K562 (cell line): ENCODE results near the gene HS2ST1. TPM values are rescaled to one million over a fixed set of nuclear protein-coding genes. Genes with fewer than 3 reads are reported as not detected.

Experiments
- ATAC-seq: fragments of 200-7000 bp; cut with Tn5 transposase; 3 replicates; pipeline ENCODE4 v1.9.1; 2020; ENCODE audit warnings: moderate library complexity
- BruUV-seq: library from RNA; stranded (reverse); fragments of 400-500 nt; replicated peaks from 2 replicates; lab custom pipeline; 2021; lab: Mats Ljungman, UMichigan
- CTCF ChIA-PET: fragments of 300-600 bp; formaldehyde crosslinking; extraction: SDS; loops from one replicate; lab custom pipeline; 2021; ENCODE audit warnings: low intra/inter-chr PET ratio; lab: Yijun Ruan, JAX
- POLR2A ChIA-PET: fragments of 300-600, 350-650 bp; sonication (Branson Sonifier 250); formaldehyde crosslinking; extraction: SDS; loops from one replicate; lab custom pipeline; 2021; ENCODE audit warnings: antibody characterized with exemption, inconsistent platforms; lab: Yijun Ruan, JAX
- DNase-seq, 4 experiments: peaks; one replicate each; pipeline versions ENCODE4 v3.0.0 to v3.0.0-alpha.2; 2011 to 2018; ENCODE audit warnings: low spot score in 3 of 4, mixed read lengths in 3 of 4; ENCODE audit errors: extremely low read depth in 1 of 4
- FAIRE-seq: peaks from 2 replicates; lab custom pipeline; 2011; peaks lifted over from hg19 to GRCh38; lab: Jason Lieb, UNC
- H2AFZ ChIP-seq: 2 replicates; pipeline ENCODE4 v1.6.0; 2011; ENCODE audit warnings: low read depth, low read length, control low read depth, inconsistent platforms
- H3K27ac ChIP-seq: fragments of 200-600 bp; 3 replicates; pipeline ENCODE4 v1.8.0; 2011; ENCODE audit warnings: low read depth, mild to moderate bottlenecking, control low read depth, inconsistent platforms, low read length, moderate library complexity, mixed read lengths; ENCODE audit errors: extremely low read depth
- H3K27me3 ChIP-seq, 2 experiments: fragments of 300-600 bp in 1 of 2; 2 replicates in 1 of 2; 3 replicates in 1 of 2; pipeline versions ENCODE4 v1.6.0 to v1.8.0; 2011; ENCODE audit warnings: inconsistent platforms in 2 of 2, low read length in 2 of 2, mild to moderate bottlenecking in 1 of 2, mixed read lengths in 1 of 2, moderate library complexity in 1 of 2; ENCODE audit not compliant: control insufficient read depth in 2 of 2, insufficient read depth in 2 of 2
- H3K36me3 ChIP-seq: fragments of 300-600 bp; 3 replicates; pipeline ENCODE4 v1.8.0; 2011; ENCODE audit warnings: mild to moderate bottlenecking, low read length, inconsistent platforms; ENCODE audit not compliant: control insufficient read depth, insufficient read depth
- H3K4me1 ChIP-seq, 2 experiments: fragments of 200-600 bp in 1 of 2; replicated peaks in 1 of 2; 2 replicates in 1 of 2; 3 replicates in 1 of 2; pipeline versions ENCODE4 v1.5.1 to v1.8.0; 2011; ENCODE audit warnings: inconsistent platforms in 2 of 2, low read length in 2 of 2, mild to moderate bottlenecking in 1 of 2, mixed read lengths in 1 of 2, moderate library complexity in 1 of 2; ENCODE audit not compliant: control insufficient read depth in 2 of 2, insufficient read depth in 2 of 2
- H3K4me2 ChIP-seq: 2 replicates; pipeline ENCODE4 v1.6.1; 2011; ENCODE audit warnings: low read length, control low read depth, inconsistent platforms, mixed read lengths; ENCODE audit not compliant: insufficient read depth
- H3K4me3 ChIP-seq: fragments of 200-600 bp; sonication (generic), shearing (Covaris generic); 2 replicates; pipeline ENCODE4 v1.5.1; 2016; ENCODE audit warnings: control low read depth, inconsistent platforms
- H3K79me2 ChIP-seq: fragments of 200-600 bp; 3 replicates; pipeline ENCODE4 v1.8.0; 2011; ENCODE audit warnings: low read length, inconsistent platforms; ENCODE audit not compliant: control insufficient read depth, insufficient read depth
- H3K9ac ChIP-seq, 2 experiments: 2 replicates each; pipeline versions ENCODE4 v1.6.0 to v1.6.1; 2011; ENCODE audit warnings: low read depth in 2 of 2, low read length in 2 of 2, control low read depth in 1 of 2, inconsistent platforms in 1 of 2, mild to moderate bottlenecking in 1 of 2, mixed read lengths in 1 of 2; ENCODE audit not compliant: insufficient read depth in 1 of 2
- H3K9me1 ChIP-seq: one replicate; pipeline ENCODE4 v1.6.0; 2011; ENCODE audit warnings: inconsistent platforms, mild to moderate bottlenecking, low read length, moderate library complexity; ENCODE audit not compliant: control insufficient read depth, insufficient read depth
- H3K9me3 ChIP-seq: replicated peaks from 2 replicates; pipeline ENCODE4 v1.5.1; 2011; ENCODE audit warnings: low read depth, low read length, inconsistent platforms; ENCODE audit not compliant: control insufficient read depth, insufficient read depth
- H4K20me1 ChIP-seq: replicated peaks from 2 replicates; pipeline ENCODE4 v1.6.1; 2011; ENCODE audit warnings: low read length, inconsistent platforms, mixed read lengths; ENCODE audit not compliant: control insufficient read depth, insufficient read depth
- BHLHE40 ChIP-seq: IDR thresholded peaks from 2 replicates; pipeline ENCODE4 v1.6.1; 2011; ENCODE audit warnings: low read length, improper control_type of control experiment
- BRCA1 ChIP-seq, 2 experiments: fragments of 450-650 bp in 1 of 2; sonication (generic) in 1 of 2; formaldehyde crosslinking in 1 of 2; IDR thresholded peaks; 2 replicates each; pipeline versions ENCODE4 v1.5.0 to v1.6.1; 2017 to 2020; ENCODE audit warnings: mild to moderate bottlenecking in 1 of 2, missing genetic modification reagents in 1 of 2
- ELF2 ChIP-seq: fragments of 250-450 bp; sonication (Bioruptor Pico); IDR thresholded peaks from 2 replicates; pipeline ENCODE4 v1.5.0; 2021; ENCODE audit warnings: mild to moderate bottlenecking
- SREBF1 ChIP-seq: fragments of 150-350 bp; IDR thresholded peaks from 2 replicates; pipeline ENCODE4 v1.6.1; 2014; ENCODE audit warnings: antibody characterized with exemption, low read depth, low read length, borderline replicate concordance
- TEAD1 ChIP-seq, 2 experiments: fragments of 450-650 bp in 1 of 2; sonication (generic) in 1 of 2; formaldehyde crosslinking; IDR thresholded peaks; 2 replicates each; pipeline versions ENCODE4 v1.4.0 to v1.8.0; 2020 to 2022; ENCODE audit warnings: mild to moderate bottlenecking in 2 of 2, missing genetic modification reagents in 1 of 2
- TFE3 ChIP-seq: fragments of 450-650 bp; formaldehyde crosslinking; IDR thresholded peaks from 2 replicates; pipeline ENCODE4 v1.4.0; 2020; ENCODE audit warnings: mild to moderate bottlenecking, mixed read lengths
- TRIM28 ChIP-seq: fragments of 450-650 bp; IDR thresholded peaks from 2 replicates; pipeline ENCODE4 v1.6.1; 2017
- USF1 ChIP-seq: sonication (generic); formaldehyde crosslinking; IDR thresholded peaks from 2 replicates; pipeline ENCODE4 v1.9.0; 2022; ENCODE audit warnings: mild to moderate bottlenecking, missing genetic modification reagents
- USF2 ChIP-seq: sonication (generic); formaldehyde crosslinking; IDR thresholded peaks from 2 replicates; pipeline ENCODE4 v1.5.0; 2020; ENCODE audit warnings: missing genetic modification reagents
- ZBTB8A ChIP-seq: fragments of 450-650 bp; IDR thresholded peaks from 2 replicates; pipeline ENCODE4 v1.6.1; 2018; ENCODE audit warnings: mild to moderate bottlenecking, moderate library complexity; ENCODE audit not compliant: partially characterized antibody
- ZNF239 ChIP-seq: fragments of 250-450 bp; sonication (Bioruptor Pico); IDR thresholded peaks from 2 replicates; pipeline ENCODE4 v1.4.0; 2020; ENCODE audit warnings: mild to moderate bottlenecking
- ZNF282 ChIP-seq: sonication (generic); formaldehyde crosslinking; IDR thresholded peaks from 2 replicates; pipeline ENCODE4 v1.8.1; 2023; ENCODE audit warnings: missing genetic modification reagents
- ZNF431 ChIP-seq: sonication (generic); formaldehyde crosslinking; IDR thresholded peaks from 2 replicates; pipeline ENCODE4 v1.8.0; 2022; ENCODE audit warnings: mild to moderate bottlenecking, missing genetic modification reagents
- ZNF445 ChIP-seq: fragments of 250-450 bp; sonication (Bioruptor Pico); IDR thresholded peaks from 2 replicates; pipeline ENCODE4 v1.4.0; 2020; ENCODE audit warnings: low read depth, mild to moderate bottlenecking, moderate library complexity
- WGBS: fragments of 100-300 bp; shearing (Covaris generic); methylation state at CpG from one replicate; pipeline ENCODE4 v1.1.6; 2016; ENCODE audit warnings: low coverage, mixed read lengths; ENCODE audit not compliant: insufficient coverage; ENCODE audit errors: missing lambda C conversion rate; 5-methylcytosine and 5-hydroxymethylcytosine counted together
- in situ Hi-C: fragments of 300-500 bp; cut with MboI; formaldehyde crosslinking; loops from 4 replicates; pipeline ENCODE4 v1.15.0; 2018; ENCODE audit warnings: inconsistent platforms, mixed read lengths
- intact Hi-C: fragments of 100-400 bp; cut with micrococcal nuclease; formaldehyde crosslinking; loops from 2 replicates; pipeline ENCODE4 v1.14.2; 2022
- polyA plus RNA-seq, 8 experiments: library from polyadenylated mRNA; depleted of rRNA in 4 of 8; stranded (reverse) in 5 of 8; unstranded in 3 of 8; fragments of >200 nt; fragmentation: Nextera tagmentation in 2 of 8; fragmentation: Illumina TruSeq in 1 of 8; extraction: Ambion mirVana in 2 of 8; extraction: Trizol in 1 of 8; gene quantifications; 2 replicates each; pipeline versions ENCODE4 v1.2.1 to v1.2.3, GENCODE V29; 2011 to 2014; ENCODE audit warnings: inconsistent platforms in 1 of 8, missing spikeins in 1 of 8
- total RNA-seq, 7 experiments: library from RNA; depleted of rRNA in 6 of 7; stranded (reverse); fragments of >200 nt in 6 of 7; fragmentation: Illumina TruSeq in 2 of 7; extraction: Trizol in 2 of 7; gene quantifications; 2 replicates each; pipeline versions ENCODE4 v1.2.1 to v1.2.3, GENCODE V29; 2011 to 2021; ENCODE audit warnings: low replicate concordance in 1 of 7

HS2ST1 gene
- total and polyA plus RNA-seq, 9 of the 15 experiments (the other 6 are each of a cell fraction or from before 2014, with no cell fraction given), result 7.7 to 43.3 (median 25.8) TPM

GRCh38 chr1:87123610-87124009 lies 209.2 kb downstream of the HS2ST1 start:
- CTCF ChIA-PET, result no interaction called here
- in situ Hi-C loops (no loop called here), intact Hi-C loops (no loop called here)
- ATAC-seq (peak; percentile 55; the same call in 2 of the 3 replicates), FAIRE-seq (no peak), DNase-seq (no peak)
- Histone ChIP-seq H3K79me2 (no peaks in the 10 kb centered on the region), H3K9ac (peak overlapping the region in 1 of 2 experiments; percentile 6; a peak in 1 of 4 replicates), H3K9me3 (no peaks in the 10 kb centered on the region), H3K27ac (no peak overlapping the region), H3K4me1 (no peaks in the 10 kb centered on the region), H3K27me3 (peaks cover 3 to 25% of the 10 kb centered on the region in 2 experiments), H3K4me3 (no peak overlapping the region), H3K36me3 (no peaks in the 10 kb centered on the region), H3K4me2 (no peak overlapping the region), H3K9me1 (no peaks in the 10 kb centered on the region), H4K20me1 (no peaks in the 10 kb centered on the region), H2AFZ (no peak overlapping the region)
- TF ChIP-seq ZNF431 (CRISPR knock-in tag), result no peak
- TF ChIP-seq SREBF1, result no peak
- no peak for TF ChIP-seq ZNF282 (CRISPR knock-in tag)
- no peak for TF ChIP-seq TRIM28
- no peak for TF ChIP-seq BRCA1 (IDR thresholded peaks at IDR 0.05)
- no peak for TF ChIP-seq BRCA1 (CRISPR knock-in tag; IDR thresholded peaks at IDR 0.05)
- no peak for TF ChIP-seq ZNF239
- no peak for TF ChIP-seq ZBTB8A
- no peak for TF ChIP-seq TEAD1 (CRISPR knock-in tag; IDR thresholded peaks at IDR 0.05)
- no peak for TF ChIP-seq ZNF445 (CRISPR knock-in tag)
- TF ChIP-seq USF1 (CRISPR knock-in tag), result peak; percentile 79
- peak; percentile 62 for TF ChIP-seq TFE3 (CRISPR knock-in tag)
- TF ChIP-seq BHLHE40, result peak; percentile 69
- no peak for TF ChIP-seq ELF2
- TF ChIP-seq USF2 (CRISPR knock-in tag), result peak; percentile 73
- POLR2A ChIA-PET, result no interaction called here
- no TSS peak for BruUV-seq
- 2% methylated on average over 6 of the region's 6 CpGs for WGBS
